PC-3 (cell line): ENCODE data around the gene FBXL16. TPM values are rescaled to one million over a fixed set of nuclear protein-coding genes. Genes with fewer than 3 reads are reported as not detected.

Experiments
- ATAC-seq: fragments of 200-7000 bp; cut with Tn5 transposase; 2 replicates; pipeline ENCODE4 v1.9.1; 2020; ENCODE audit warnings: mild to moderate bottlenecking, moderate library complexity
- BruUV-seq: library from RNA; stranded (reverse); fragments of 400-500 nt; replicated peaks from 2 replicates; lab custom pipeline; 2021; lab: Mats Ljungman, UMichigan
- CTCF ChIA-PET: fragments of 300-600 bp; sonication (Branson Sonifier 250); formaldehyde crosslinking; loops from one replicate; lab custom pipeline; 2022; ENCODE audit warnings: antibody characterized with exemption; lab: Charles Lee
- POLR2A ChIA-PET: fragments of 300-600 bp; sonication (Branson Sonifier 250); formaldehyde crosslinking; loops from one replicate; lab custom pipeline; 2022; ENCODE audit warnings: antibody characterized with exemption; ENCODE audit not compliant: unreplicated experiment; lab: Charles Lee
- DNase-seq: peaks from one replicate; pipeline ENCODE4 v3.0.0-alpha.2; 2015
- H2AFZ ChIP-seq: fragments of 300-600 bp; sonication (generic); 2 replicates; pipeline ENCODE4 v1.6.0; 2016; ENCODE audit warnings: antibody characterized with exemption, low read length
- H3F3A ChIP-seq: fragments of 300-600 bp; sonication (generic); one replicate; pipeline ENCODE4 v1.6.0; 2017; ENCODE audit warnings: antibody characterized with exemption, low read length, control low read depth, mild to moderate bottlenecking; ENCODE audit not compliant: unreplicated experiment
- H3K27ac ChIP-seq: fragments of 300-600 bp; sonication (generic); 2 replicates; pipeline ENCODE4 v1.5.1; 2016; ENCODE audit warnings: mild to moderate bottlenecking, low read length
- H3K27me3 ChIP-seq: fragments of 300-600 bp; sonication (generic); 2 replicates; pipeline ENCODE4 v1.6.1; 2016; ENCODE audit warnings: low read length, mixed read lengths
- H3K36me3 ChIP-seq: fragments of 300-600 bp; sonication (generic); 2 replicates; pipeline ENCODE4 v1.6.1; 2016; ENCODE audit warnings: low read depth, mixed run types, low read length, mixed read lengths
- H3K4me1 ChIP-seq: fragments of 300-600 bp; sonication (generic); 2 replicates; pipeline ENCODE4 v1.5.1; 2016; ENCODE audit warnings: low read length; ENCODE audit not compliant: insufficient read depth
- H3K4me2 ChIP-seq: fragments of 300-600 bp; sonication (generic); 2 replicates; pipeline ENCODE4 v1.6.0; 2016; ENCODE audit warnings: low read length
- H3K4me3 ChIP-seq: fragments of 300-600 bp; sonication (generic); 2 replicates; pipeline ENCODE4 v1.5.1; 2016; ENCODE audit warnings: mild to moderate bottlenecking, low read length, mixed read lengths
- H3K79me2 ChIP-seq: fragments of 300-600 bp; sonication (generic); 2 replicates; pipeline ENCODE4 v1.6.1; 2017; ENCODE audit warnings: low read length, mixed read lengths
- H3K9ac ChIP-seq: fragments of 300-600 bp; sonication (generic); 2 replicates; pipeline ENCODE4 v1.6.0; 2016; ENCODE audit warnings: mild to moderate bottlenecking, low read length
- H3K9me2 ChIP-seq: fragments of 300-600 bp; sonication (generic); replicated peaks from 2 replicates; pipeline ENCODE4 v1.6.1; 2016; ENCODE audit warnings: mixed run types, low read length, mixed read lengths
- H3K9me3 ChIP-seq: fragments of 300-600 bp; sonication (generic); 2 replicates; pipeline ENCODE4 v1.6.1; 2016; ENCODE audit warnings: low read length, mixed read lengths
- H4K20me1 ChIP-seq: fragments of 300-600 bp; sonication (generic); 2 replicates; pipeline ENCODE4 v1.6.1; 2016; ENCODE audit warnings: low read length, mixed read lengths
- EZH2 ChIP-seq: fragments of 300-600 bp; sonication (generic); IDR thresholded peaks from one replicate; pipeline ENCODE4 v1.6.1; 2017; ENCODE audit warnings: antibody characterized with exemption, mild to moderate bottlenecking, low read length; ENCODE audit not compliant: unreplicated experiment
- EZH2phosphoT487 ChIP-seq: fragments of 300-600 bp; sonication (generic); IDR thresholded peaks from 2 replicates; pipeline ENCODE4 v1.6.1; 2018; ENCODE audit warnings: mild to moderate bottlenecking, antibody characterized with exemption, low read length, borderline replicate concordance
- intact Hi-C: fragments of 100-400 bp; cut with micrococcal nuclease; formaldehyde crosslinking; loops from 2 replicates; pipeline ENCODE4 v1.9.0; 2023
- total RNA-seq: library from RNA; depleted of rRNA; stranded (reverse); fragments of >200 nt; gene quantifications from 2 replicates; pipeline ENCODE4 v1.2.3, GENCODE V29; 2014
- TF ChIP-seq, protein P1 (sequence below): fragments of 300-600 bp; sonication (generic); conservative IDR thresholded peaks from 2 replicates; pipeline ENCODE4 v1.5.1; 2017; ENCODE audit warnings: antibody characterized with exemption, low read depth, mild to moderate bottlenecking, low read length

Gene FBXL16
- total RNA-seq, 1 experiment from 2014 or later: 7.5 TPM

- no peak overlapping the region for H3K4me2 ChIP-seq
- no peaks in the 10 kb centered on the region for H3F3A ChIP-seq
- peaks cover 42% of the 10 kb centered on the region for H3K4me1 ChIP-seq
- CTCF ChIA-PET: no interaction called here
- H3K79me2 ChIP-seq: peaks cover 41% of the 10 kb centered on the region
- H3K36me3 ChIP-seq: no peaks in the 10 kb centered on the region
- H3K27ac ChIP-seq: no peak overlapping the region
- H2AFZ ChIP-seq: no peak overlapping the region
- no peak overlapping the region for H3K9ac ChIP-seq
- no peaks in the 10 kb centered on the region for H4K20me1 ChIP-seq
- intact Hi-C loops: no loop called here
- no peaks in the 10 kb centered on the region for H3K9me2 ChIP-seq
- H3K4me3 ChIP-seq: no peak overlapping the region
- DNase-seq (no peak), ATAC-seq (no peak)
- no peaks in the 10 kb centered on the region for H3K9me3 ChIP-seq
- no TSS peak for BruUV-seq
- TF ChIP-seq, protein P1, sequence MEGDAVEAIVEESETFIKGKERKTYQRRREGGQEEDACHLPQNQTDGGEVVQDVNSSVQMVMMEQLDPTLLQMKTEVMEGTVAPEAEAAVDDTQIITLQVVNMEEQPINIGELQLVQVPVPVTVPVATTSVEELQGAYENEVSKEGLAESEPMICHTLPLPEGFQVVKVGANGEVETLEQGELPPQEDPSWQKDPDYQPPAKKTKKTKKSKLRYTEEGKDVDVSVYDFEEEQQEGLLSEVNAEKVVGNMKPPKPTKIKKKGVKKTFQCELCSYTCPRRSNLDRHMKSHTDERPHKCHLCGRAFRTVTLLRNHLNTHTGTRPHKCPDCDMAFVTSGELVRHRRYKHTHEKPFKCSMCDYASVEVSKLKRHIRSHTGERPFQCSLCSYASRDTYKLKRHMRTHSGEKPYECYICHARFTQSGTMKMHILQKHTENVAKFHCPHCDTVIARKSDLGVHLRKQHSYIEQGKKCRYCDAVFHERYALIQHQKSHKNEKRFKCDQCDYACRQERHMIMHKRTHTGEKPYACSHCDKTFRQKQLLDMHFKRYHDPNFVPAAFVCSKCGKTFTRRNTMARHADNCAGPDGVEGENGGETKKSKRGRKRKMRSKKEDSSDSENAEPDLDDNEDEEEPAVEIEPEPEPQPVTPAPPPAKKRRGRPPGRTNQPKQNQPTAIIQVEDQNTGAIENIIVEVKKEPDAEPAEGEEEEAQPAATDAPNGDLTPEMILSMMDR: no peak
- TF ChIP-seq EZH2 (no peak), EZH2phosphoT487 (no peak)
- H3K27me3 ChIP-seq: no peaks in the 10 kb centered on the region
- POLR2A ChIA-PET: no interaction called here
These were observed 58.3 kb downstream of the FBXL16 start for GRCh38 chr16:647173-647902.

DNA sequence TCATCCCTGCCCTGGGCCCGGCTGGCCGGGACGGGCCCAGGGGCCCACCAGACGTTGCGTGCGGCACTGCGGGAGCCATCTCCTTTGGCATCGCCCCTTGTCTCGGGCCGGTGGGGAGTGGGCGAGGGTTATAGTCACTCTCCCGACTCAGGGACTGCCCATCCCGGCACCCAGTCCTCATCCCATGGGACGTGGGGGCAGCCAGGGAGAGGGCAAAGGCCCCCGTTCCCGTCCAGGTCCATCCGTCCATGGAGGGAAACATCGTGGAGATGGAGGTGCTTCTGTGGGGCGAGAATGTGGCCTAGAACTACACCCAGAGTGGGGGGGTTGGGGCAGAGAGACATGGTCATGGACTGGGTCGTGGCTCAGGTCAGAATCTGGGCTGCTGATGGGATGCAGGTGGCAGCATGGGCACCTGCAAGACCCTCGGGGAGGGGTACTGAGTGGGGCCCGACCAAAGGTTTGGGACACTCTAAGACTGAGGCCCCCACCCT lies 58.9 kb downstream of the FBXL16 start:
- H3K4me3 ChIP-seq: no peak overlapping the region
- no peak overlapping the region for H3K9ac ChIP-seq
- intact Hi-C loops: no loop called here
- H3K4me2 ChIP-seq: no peak overlapping the region
- no peaks in the 10 kb centered on the region for H3K9me2 ChIP-seq
- POLR2A ChIA-PET: no interaction called here
- H3K9me3 ChIP-seq: no peaks in the 10 kb centered on the region
- BruUV-seq: no TSS peak
- H3K27ac ChIP-seq: no peak overlapping the region
- H3K27me3 ChIP-seq: no peaks in the 10 kb centered on the region
- no peaks in the 10 kb centered on the region for H3F3A ChIP-seq
- no peaks in the 10 kb centered on the region for H3K36me3 ChIP-seq
- ATAC-seq (no peak), DNase-seq (no peak)
- CTCF ChIA-PET: no interaction called here
- H3K4me1 ChIP-seq: peaks cover 42% of the 10 kb centered on the region
- H4K20me1 ChIP-seq: no peaks in the 10 kb centered on the region
- TF ChIP-seq EZH2: no peak
- TF ChIP-seq, protein P1: no peak
- TF ChIP-seq EZH2phosphoT487: no peak
- H3K79me2 ChIP-seq: peaks cover 42% of the 10 kb centered on the region
- H2AFZ ChIP-seq: no peak overlapping the region
